ENCODE measurements around the gene TMCC3.

The TMCC3 gene

DNA sequence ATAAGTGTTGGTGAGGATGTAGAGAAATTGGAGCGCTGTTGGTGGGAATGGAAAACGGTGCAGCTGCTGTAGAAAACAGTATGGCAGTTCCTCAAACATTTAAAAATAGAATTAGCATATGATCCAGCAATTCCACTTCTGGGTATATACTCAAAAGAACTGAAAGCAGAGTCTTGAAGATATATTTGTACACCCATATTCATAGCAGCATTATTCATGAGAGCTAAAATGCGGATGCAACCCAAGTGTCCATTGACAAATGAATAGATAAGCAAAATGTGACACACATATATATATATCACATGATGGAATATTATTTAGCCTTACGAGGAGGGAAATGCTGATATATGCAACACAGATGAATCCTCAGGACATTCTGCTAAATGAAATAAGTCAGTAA lies 106.0 kb downstream of the TMCC3 start:
- H3K27me3 ChIP-seq (ENCODE audit: insufficient read depth, insufficient read length) = no peaks in the 10 kb centered on the region
- no peaks in the 10 kb centered on the region for H3K36me3 ChIP-seq (ENCODE audit: insufficient read depth, insufficient read length, low read length)
- no peak for DNase-seq (ENCODE audit: low read depth, low spot score)
- H3K9ac ChIP-seq (ENCODE audit: insufficient read length, low read depth) = no peak overlapping the region
- TF ChIP-seq YY1 (IDR thresholded peaks at IDR 0.05; ENCODE audit: insufficient read depth, insufficient read length) (no peak), SUZ12 (IDR thresholded peaks at IDR 0.05; ENCODE audit: extremely low read depth, insufficient read depth, insufficient read length) (no peak), ZNF274 (IDR thresholded peaks at IDR 0.05; ENCODE audit: low read depth, low read length) (no peak)
- H3K4me1 ChIP-seq (ENCODE audit: insufficient read depth, insufficient read length) = no peaks in the 10 kb centered on the region
- no peak overlapping the region for H3K4me3 ChIP-seq (ENCODE audit: insufficient read length, low read depth)
- H3K9me3 ChIP-seq (ENCODE audit: insufficient read depth, low read length) = peaks cover 26% of the 10 kb centered on the region

DNA sequence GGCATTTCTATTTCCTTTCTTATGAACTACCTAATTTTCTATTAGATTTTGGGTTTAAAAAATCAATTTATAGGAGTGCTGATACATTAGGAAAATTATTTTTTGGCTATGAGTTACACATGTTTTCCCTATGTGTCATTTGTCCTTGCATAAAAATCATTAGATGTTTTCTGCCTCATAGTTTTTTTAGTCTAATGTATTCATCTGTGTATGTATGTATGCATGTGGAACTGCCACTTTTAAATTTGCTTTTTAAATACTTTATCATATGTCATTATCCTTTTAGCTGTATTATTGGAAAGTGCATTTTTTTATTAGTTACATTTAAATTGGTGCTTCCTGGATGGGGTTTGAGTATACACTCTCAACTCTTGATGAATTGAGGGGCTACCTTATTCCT lies 112.0 kb downstream of the TMCC3 start:
- TF ChIP-seq ZNF274 (IDR thresholded peaks at IDR 0.05; ENCODE audit: low read depth, low read length) (no peak), SUZ12 (IDR thresholded peaks at IDR 0.05; ENCODE audit: extremely low read depth, insufficient read depth, insufficient read length) (no peak), YY1 (IDR thresholded peaks at IDR 0.05; ENCODE audit: insufficient read depth, insufficient read length) (no peak)
- H3K9me3 ChIP-seq (ENCODE audit: insufficient read depth, low read length) = no peaks in the 10 kb centered on the region
- no peaks in the 10 kb centered on the region for H3K36me3 ChIP-seq (ENCODE audit: insufficient read depth, insufficient read length, low read length)
- no peaks in the 10 kb centered on the region for H3K27me3 ChIP-seq (ENCODE audit: insufficient read depth, insufficient read length)
- no peak overlapping the region for H3K9ac ChIP-seq (ENCODE audit: insufficient read length, low read depth)
- peaks cover 4% of the 10 kb centered on the region for H3K4me1 ChIP-seq (ENCODE audit: insufficient read depth, insufficient read length)
- no peak overlapping the region for H3K4me3 ChIP-seq (ENCODE audit: insufficient read length, low read depth)
- no peak for DNase-seq (ENCODE audit: low read depth, low spot score)

DNA sequence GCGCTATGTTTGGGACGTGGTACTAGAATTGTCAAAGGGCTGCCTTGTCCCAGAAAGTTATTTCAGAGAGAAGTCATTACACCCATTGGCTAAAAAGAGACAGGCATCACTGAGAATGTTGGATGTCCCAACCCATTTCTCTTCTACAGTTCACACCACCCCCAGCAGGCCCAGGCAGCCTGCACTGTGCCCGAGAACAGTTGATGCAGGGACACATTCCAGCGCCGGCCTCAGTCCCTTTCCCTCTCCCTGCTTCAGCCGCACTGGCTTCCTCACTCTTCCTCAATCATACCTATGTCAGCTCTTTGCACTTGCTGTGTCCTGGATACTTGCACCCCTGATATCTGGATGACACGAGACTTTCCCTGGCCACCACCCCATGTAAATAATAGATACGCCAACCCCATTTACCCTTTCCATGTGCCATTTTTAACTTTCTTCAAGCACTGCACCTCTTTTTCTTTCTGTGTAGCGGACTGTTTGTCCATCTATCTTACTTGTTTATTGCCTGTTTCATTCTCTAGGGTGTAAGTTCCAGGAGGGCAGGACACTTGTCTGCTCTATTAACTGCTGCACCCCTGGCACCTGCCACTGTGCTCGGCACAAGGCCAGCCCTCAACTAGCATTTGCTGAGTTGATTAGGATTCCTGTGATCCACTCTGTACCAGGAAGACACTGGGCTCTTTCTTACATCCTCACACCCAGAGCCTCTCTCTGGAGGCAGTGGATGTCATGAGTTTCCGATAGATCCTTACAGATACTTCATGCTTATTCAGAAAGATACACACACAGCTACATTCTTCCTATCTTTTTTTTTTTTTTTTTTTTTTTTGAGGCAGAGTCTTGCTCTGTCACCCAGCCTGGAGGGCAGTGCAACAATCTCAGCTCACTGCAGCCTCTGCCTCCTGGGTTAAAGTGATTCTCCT lies 114.1 kb downstream of the TMCC3 start:
- no peaks in the 10 kb centered on the region for H3K9me3 ChIP-seq (ENCODE audit: insufficient read depth, low read length)
- H3K27me3 ChIP-seq (ENCODE audit: insufficient read depth, insufficient read length) = no peaks in the 10 kb centered on the region
- no peak overlapping the region for H3K4me3 ChIP-seq (ENCODE audit: insufficient read length, low read depth)
- no peak for DNase-seq (ENCODE audit: low read depth, low spot score)
- no peaks in the 10 kb centered on the region for H3K36me3 ChIP-seq (ENCODE audit: insufficient read depth, insufficient read length, low read length)
- no peak for TF ChIP-seq ZNF274 (IDR thresholded peaks at IDR 0.05; ENCODE audit: low read depth, low read length)
- TF ChIP-seq SUZ12 (IDR thresholded peaks at IDR 0.05; ENCODE audit: extremely low read depth, insufficient read depth, insufficient read length) = no peak
- TF ChIP-seq YY1 (IDR thresholded peaks at IDR 0.05; ENCODE audit: insufficient read depth, insufficient read length) = no peak
- H3K9ac ChIP-seq (ENCODE audit: insufficient read length, low read depth) = no peak overlapping the region
- H3K4me1 ChIP-seq (ENCODE audit: insufficient read depth, insufficient read length) = peaks cover 4% of the 10 kb centered on the region

DNA sequence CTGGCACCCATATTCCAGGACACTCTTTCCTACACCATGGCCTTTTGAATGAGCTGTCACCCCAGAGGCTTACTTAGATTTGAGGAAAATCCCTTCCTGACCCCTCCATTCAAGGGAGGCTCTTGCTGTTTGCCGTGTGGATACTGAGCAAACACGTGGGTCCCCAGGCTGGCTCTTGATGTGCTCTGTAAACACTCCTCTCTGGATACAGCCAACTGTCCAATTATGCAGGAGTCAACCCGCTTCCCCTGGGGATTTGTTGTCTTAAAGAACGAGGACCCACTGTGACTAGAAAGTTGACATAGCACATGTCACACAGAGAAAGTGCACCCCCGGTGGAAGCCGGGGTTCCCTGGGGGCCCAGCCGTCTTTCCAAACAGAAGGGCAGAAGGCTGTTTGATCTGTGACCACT lies 114.8 kb downstream of the TMCC3 start:
- Histone ChIP-seq H3K9me3 (ENCODE audit: insufficient read depth, low read length) (no peaks in the 10 kb centered on the region), H3K27me3 (ENCODE audit: insufficient read depth, insufficient read length) (no peaks in the 10 kb centered on the region), H3K4me1 (ENCODE audit: insufficient read depth, insufficient read length) (peaks cover 4% of the 10 kb centered on the region), H3K4me3 (ENCODE audit: insufficient read length, low read depth) (no peak overlapping the region), H3K9ac (ENCODE audit: insufficient read length, low read depth) (no peak overlapping the region), H3K36me3 (ENCODE audit: insufficient read depth, insufficient read length, low read length) (no peaks in the 10 kb centered on the region)
- DNase-seq (ENCODE audit: low read depth, low spot score) = no peak
- TF ChIP-seq ZNF274 (IDR thresholded peaks at IDR 0.05; ENCODE audit: low read depth, low read length) (no peak), SUZ12 (IDR thresholded peaks at IDR 0.05; ENCODE audit: extremely low read depth, insufficient read depth, insufficient read length) (no peak), YY1 (IDR thresholded peaks at IDR 0.05; ENCODE audit: insufficient read depth, insufficient read length) (no peak)

DNA sequence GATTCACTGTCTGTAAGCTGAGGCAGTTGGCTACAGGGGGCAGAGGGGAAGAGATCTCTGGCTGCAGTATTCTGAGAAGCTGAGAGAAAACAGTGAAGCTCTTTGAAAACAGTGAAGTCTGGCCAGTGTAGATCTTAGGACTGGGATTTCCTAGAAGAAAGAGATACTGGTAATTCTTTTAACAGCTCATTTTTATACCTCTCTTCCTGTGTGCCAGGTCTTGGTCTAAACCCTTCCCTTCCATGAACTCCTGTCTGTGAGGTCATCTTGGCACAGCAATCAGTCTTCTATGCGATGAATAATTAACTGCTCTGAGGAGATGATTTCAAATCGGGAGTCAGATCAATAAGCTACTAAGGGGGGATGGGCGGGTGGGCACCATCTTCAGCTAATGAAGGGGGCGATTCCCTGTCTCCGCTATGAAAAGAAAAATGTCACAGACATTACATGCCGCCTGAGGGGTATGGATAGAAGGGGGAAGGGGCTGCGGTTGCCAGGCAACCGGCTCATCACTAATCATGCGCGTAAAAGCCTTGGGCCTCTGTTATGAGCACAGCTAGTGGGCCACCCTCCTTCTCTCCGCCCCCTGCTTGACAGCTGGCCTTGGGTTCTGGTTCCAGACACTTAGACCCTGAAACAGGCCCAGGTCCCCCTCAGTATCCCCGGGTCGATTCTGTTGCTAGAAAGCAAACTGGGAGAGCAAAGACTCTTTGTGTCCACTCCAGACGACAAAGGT lies 115.4 kb downstream of the TMCC3 start:
- no peaks in the 10 kb centered on the region for H3K27me3 ChIP-seq (ENCODE audit: insufficient read depth, insufficient read length)

DNA sequence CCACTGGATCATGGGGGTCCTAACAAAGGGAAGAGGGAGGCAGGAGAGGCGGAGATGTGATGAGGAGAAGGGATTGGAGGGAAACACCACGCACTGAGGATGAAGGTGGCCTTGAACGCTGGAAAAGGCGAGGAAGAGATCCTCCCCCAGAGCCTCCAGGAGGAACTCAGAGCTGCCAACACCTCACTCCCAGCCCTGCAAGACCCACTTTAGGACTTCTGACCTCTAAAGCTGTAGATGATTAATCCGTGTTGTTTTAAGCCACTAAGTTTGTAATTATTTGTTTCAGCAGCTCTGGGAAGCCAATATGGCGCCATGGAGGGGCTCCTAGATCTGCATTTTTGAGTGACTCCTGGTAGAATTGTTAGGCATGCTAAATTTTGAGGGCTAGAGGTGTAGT lies 116.1 kb downstream of the TMCC3 start:
- no peaks in the 10 kb centered on the region for H3K36me3 ChIP-seq (ENCODE audit: insufficient read depth, insufficient read length, low read length)
- no peak overlapping the region for H3K4me3 ChIP-seq (ENCODE audit: insufficient read length, low read depth)
- H3K9ac ChIP-seq (ENCODE audit: insufficient read length, low read depth) = no peak overlapping the region
- no peaks in the 10 kb centered on the region for H3K27me3 ChIP-seq (ENCODE audit: insufficient read depth, insufficient read length)
- TF ChIP-seq SUZ12 (IDR thresholded peaks at IDR 0.05; ENCODE audit: extremely low read depth, insufficient read depth, insufficient read length) (no peak), ZNF274 (IDR thresholded peaks at IDR 0.05; ENCODE audit: low read depth, low read length) (no peak), YY1 (IDR thresholded peaks at IDR 0.05; ENCODE audit: insufficient read depth, insufficient read length) (no peak)
- peaks cover 4% of the 10 kb centered on the region for H3K4me1 ChIP-seq (ENCODE audit: insufficient read depth, insufficient read length)
- H3K9me3 ChIP-seq (ENCODE audit: insufficient read depth, low read length) = no peaks in the 10 kb centered on the region
- DNase-seq (ENCODE audit: low read depth, low spot score) = no peak

More for the DNA sequence above, 115.4 kb downstream of the TMCC3 start:
- Histone ChIP-seq H3K4me1 (ENCODE audit: insufficient read depth, insufficient read length) (peaks cover 4% of the 10 kb centered on the region), H3K4me3 (ENCODE audit: insufficient read length, low read depth) (no peak overlapping the region), H3K36me3 (ENCODE audit: insufficient read depth, insufficient read length, low read length) (no peaks in the 10 kb centered on the region), H3K9me3 (ENCODE audit: insufficient read depth, low read length) (no peaks in the 10 kb centered on the region), H3K9ac (ENCODE audit: insufficient read length, low read depth) (no peak overlapping the region)
- DNase-seq (ENCODE audit: low read depth, low spot score) = no peak
- no peak for TF ChIP-seq SUZ12 (IDR thresholded peaks at IDR 0.05; ENCODE audit: extremely low read depth, insufficient read depth, insufficient read length)
- TF ChIP-seq YY1 (IDR thresholded peaks at IDR 0.05; ENCODE audit: insufficient read depth, insufficient read length) = no peak
- TF ChIP-seq ZNF274 (IDR thresholded peaks at IDR 0.05; ENCODE audit: low read depth, low read length) = no peak

All from NT2/D1 (cell line).